Measurements from ENCODE around the gene KNDC1.

The KNDC1 gene

DNA sequence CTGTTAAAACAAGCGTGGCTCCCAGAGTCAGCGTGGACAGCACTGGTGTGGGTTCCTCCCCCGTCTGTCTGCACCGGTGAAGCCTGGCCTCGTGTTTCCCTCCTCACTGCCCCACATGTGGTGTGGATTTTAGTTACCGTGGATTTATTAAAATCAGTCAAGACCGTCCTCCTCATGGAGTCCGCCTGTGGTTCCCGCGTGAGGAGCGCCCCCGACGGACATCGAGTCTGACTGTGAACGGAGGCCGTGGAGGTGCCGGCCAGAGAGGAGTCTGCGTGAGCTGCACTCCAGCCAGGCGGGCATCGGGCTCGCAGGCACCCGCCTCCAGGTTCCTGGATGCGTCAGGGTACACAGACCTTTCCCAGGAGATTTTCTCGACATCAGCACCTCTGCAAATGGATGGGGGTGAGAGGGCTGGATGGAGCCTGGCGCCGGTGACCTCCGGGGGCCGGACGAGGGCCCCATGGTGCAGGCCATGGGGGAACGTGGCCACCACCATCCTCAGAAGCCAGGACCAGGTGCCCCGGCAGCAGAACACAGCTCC lies 43.7 kb downstream of the KNDC1 start:
- FAIRE-seq (no peak), DNase-seq (ENCODE audit: low spot score) (no peak)

DNA sequence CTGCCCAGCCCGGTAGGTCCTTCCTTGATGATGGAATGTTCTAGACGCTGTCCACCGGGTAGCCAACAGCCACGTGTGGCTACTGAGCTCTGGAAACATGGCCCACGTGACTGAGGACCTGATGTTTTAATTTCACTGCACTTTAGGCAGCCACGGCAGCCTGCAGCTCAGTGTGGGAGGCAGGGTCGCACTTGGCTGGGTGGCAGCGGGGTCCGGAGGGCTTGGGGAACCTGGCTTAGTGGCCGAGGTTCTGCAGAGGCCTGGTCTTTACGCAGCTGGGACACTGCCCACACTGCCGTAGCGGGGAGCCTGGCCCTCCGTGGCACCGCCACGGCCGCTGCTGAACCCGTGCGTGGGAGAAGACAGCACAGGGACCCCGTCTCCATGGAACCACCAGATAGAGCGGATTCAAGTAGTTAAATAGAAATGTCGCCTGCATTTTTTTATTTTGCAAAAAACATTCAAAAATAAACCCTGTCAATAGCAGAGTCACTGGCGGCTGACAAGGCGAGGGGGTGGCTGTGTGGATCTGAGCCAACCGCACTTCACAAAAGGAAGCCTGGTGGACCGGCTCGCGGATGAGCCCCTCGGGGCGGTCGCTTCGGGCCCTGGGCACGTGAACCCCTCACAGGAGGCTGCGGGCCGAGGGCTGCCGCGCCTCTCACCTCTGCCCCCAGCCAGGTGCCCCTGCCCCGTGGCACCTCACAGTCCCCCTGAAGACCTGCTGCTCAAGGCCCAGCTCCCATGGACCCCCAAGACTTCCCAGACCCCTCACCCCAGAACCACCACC lies 44.4 kb downstream of the KNDC1 start:
- DNase-seq (ENCODE audit: low spot score) (no peak), FAIRE-seq (no peak)

DNA sequence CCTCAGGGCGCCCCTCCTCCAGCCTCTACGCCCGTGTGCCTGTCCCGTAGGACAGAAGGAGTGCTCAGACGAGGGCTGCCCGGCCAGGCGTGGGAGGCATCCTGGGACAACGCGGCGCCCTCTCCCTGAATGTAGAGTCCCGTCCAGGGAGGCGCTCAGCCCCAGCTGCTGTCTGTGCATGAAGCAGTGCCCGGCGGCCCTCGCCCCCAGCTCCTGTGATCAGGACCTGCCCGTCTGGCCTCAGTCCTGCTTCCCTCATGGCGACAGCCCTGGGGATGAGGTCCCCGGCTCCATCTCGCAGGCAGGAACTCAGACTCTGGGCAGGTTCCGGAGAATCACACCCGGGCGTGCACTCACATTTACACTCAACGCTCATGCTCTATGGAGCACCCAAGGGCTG lies 45.1 kb downstream of the KNDC1 start:
- DNase-seq (ENCODE audit: low spot score), result no peak
- FAIRE-seq, result no peak

DNA sequence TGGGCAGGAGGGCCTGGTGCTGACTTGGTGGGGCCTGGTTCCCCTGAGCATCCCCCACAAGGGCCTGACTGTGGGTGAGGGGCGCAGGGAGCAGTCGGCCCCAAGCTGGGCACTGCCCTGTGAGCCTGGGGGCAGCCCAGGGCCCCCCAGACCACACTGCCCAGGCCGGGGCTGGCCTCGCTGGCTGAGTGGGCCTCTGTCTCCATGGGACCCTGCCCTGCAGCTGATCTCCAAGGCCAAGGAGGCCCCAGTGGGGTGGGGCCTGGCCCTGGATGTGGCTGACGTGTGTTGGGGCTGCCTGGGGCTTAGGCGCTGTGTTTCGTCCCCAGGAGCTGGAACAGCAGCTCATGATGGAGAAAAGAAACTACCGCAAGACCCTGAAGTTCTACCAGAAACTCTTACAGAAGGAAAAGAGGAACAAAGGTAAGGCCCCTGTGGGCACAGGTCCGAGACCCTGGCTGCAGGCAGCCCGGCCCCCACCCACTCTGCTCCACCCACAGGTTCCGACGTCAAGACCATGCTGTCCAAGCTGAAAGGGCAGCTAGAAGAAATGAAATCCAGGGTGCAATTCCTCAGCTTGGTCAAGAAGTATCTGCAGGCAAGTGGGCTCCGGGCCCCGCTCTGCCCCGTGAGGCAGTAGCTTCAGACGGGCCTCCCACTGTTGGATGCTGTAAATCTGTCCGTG lies 46.5 kb downstream of the KNDC1 start:
- FAIRE-seq, result no peak
- DNase-seq (ENCODE audit: low spot score), result no peak

DNA sequence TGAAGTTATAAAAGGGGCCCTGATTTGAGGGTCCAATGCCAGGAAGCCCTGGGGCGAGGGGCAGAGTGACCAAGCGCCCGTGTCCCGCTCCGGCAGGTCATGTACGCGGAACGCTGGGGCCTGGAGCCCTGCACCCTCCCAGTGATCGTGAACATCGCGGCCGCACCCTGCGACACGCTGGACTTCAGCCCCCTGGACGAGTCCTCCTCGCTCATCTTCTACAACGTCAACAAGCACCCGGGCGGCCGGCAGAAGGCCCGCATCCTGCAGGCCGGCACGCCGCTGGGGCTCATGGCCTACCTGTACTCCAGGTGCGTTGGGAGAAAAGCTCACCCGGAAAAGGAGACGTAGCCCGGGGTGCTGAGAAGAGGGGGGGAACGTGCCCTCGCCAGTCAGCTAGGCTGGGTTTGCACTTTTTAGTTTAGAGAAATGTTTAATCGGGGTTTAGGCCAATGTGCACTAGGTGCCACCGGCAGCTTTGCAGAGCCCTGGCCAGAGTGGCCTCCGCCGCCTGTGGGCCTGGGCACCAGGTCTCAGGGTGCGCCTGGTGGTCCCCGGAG lies 47.1 kb downstream of the KNDC1 start:
- DNase-seq (ENCODE audit: low spot score), result no peak
- FAIRE-seq, result no peak

DNA sequence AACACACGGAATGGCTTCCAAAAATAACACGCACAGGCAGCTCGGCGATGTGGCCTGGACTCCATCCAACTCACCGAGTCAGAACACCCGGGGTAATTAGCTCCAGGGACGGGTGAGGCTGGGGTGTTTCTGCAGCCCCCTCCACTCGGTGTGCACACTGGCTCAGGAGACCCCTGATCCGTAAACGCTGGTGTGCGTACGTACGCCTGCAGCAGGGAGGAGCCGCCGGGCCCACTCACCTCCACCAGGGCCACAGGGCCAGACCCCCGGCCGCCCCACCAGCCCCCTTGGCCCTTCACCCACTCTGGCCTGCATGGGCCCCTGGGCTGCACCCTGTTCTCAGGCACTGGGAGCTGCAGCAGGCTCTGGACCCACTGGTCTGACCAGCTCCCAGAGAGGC lies 47.6 kb downstream of the KNDC1 start:
- no peak for DNase-seq (ENCODE audit: low spot score)
- FAIRE-seq, result no peak

DNA sequence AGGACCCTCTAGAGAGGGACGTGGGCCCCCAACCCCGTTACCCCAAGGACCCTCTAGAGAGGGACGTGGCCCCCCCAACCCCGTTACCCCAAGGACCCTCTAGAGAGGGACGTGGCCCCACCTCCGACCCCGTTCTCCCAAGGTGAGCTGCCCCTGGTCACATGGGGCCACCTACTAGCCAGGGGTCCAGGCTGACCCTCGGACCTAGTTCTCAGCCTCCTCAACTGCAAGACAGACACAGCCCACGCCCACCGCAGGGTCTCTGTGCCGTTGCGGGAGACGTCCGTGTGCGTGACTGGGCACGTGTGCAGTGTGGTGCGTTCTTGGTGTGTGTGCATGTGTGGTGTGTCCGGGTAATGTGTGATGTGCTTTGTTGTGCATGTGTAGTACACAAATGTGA lies 48.4 kb downstream of the KNDC1 start:
- FAIRE-seq (no peak), DNase-seq (ENCODE audit: low spot score) (no peak)

DNA sequence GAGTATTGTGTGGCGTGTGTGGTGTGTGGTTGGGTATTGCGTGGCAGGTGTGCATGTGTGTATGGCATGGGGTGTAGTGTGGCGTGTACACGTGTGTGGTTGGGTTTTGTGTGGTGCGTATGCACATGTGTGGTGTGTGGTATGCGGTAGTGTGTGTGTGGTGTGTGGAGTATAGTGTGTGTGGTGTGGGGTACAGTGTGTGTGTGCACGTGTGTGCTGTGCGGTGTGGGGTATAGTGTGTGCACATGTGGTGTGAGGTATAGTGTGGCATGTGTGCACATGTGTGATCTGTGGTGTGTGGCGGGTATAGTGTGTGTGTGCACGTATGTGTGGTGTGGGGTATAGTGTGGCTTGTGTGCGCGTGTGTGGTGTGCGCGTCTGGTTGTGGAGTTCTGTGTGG lies 49.1 kb downstream of the KNDC1 start:
- no peak for DNase-seq (ENCODE audit: low spot score)

DNA sequence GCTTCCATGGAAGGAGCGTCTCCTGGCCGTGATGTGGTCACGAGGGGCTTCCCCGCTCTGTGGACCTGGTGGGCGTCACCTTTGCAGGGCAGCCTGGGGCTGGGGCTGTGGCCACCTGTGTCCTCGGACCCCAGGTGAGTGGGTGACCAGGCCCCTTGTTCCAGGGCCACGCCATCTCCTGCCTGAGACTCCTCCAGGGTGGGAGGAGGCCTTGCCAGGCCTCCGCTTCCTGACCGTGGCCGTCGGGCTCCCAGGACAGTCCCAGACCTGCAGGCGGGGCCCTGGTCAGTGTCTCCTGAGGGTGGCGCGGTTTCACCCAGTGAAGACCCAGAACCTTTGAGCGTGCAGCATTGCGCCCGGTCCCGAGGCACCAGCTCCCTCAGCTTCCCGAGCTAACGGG lies 49.6 kb downstream of the KNDC1 start:
- FAIRE-seq (no peak), DNase-seq (ENCODE audit: low spot score) (no peak)

More for the DNA sequence above, 49.1 kb downstream of the KNDC1 start:
- peak; percentile 91 for FAIRE-seq

DNA sequence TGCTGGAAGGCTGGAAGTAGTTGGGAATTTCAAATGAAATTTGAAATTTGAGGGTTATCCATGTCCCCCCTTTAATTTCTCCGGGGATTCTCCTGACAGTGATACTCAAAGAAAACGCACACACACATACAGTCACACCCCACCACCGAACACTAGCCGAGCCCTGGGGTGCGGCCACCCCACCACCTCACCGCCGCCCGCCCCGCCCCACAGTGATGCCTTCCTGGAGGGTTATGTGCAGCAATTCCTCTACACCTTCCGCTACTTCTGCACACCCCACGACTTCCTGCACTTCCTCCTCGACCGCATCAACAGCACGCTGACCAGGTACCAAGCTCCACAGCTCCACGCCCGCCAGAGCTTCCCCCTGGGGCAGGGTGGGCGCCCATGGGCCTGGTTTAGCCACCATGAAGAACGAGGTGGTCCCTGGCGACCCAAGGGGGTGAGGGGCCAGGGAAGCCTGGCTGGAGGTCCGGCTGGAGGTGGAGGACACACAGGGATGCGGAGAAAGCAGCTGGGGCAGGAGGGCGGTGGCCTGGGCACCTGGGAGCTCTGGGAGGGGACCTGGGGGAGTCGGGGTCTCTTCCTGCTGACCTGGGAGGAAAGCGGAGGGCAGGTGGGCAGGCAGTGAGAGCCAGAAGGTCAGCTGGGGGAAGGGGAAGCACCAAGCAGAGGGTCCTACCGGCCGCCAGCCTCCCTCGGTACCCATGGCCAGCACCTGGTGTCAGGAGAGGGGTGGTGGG lies 50.5 kb downstream of the KNDC1 start:
- FAIRE-seq (no peak), DNase-seq (ENCODE audit: low spot score) (no peak)

DNA sequence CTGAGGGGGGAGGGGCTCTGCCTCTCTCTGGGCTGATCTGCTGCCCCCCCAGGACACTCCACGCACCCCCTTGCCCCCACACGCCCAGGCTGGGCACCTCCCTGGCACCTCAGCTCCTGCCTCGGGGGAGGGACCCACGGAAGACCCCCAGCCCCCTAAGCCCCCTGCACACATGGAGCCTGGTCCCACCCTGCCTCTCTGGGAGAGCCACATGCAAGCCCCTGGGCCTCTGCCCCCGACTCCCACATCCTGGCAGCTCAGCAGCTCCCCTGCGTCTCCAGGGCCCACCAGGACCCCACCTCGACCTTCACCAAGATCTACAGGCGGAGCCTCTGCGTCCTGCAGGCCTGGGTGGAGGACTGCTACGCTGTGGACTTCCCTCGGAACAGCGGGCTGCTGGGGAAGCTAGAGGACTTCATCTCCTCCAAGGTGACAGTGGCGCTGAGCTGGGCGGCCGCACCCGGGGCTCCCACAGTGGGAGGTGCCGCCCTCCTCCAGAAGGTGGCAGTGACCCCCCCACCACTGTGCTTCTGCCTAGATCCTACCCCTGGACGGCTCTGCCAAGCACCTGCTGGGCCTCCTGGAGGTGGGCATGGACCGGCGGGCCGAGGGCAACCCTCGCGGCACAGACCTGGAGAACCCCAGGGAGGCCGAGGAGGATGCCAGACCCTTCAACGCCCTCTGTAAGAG lies 51.3 kb downstream of the KNDC1 start:
- FAIRE-seq (no peak), DNase-seq (ENCODE audit: low spot score) (no peak)

DNA sequence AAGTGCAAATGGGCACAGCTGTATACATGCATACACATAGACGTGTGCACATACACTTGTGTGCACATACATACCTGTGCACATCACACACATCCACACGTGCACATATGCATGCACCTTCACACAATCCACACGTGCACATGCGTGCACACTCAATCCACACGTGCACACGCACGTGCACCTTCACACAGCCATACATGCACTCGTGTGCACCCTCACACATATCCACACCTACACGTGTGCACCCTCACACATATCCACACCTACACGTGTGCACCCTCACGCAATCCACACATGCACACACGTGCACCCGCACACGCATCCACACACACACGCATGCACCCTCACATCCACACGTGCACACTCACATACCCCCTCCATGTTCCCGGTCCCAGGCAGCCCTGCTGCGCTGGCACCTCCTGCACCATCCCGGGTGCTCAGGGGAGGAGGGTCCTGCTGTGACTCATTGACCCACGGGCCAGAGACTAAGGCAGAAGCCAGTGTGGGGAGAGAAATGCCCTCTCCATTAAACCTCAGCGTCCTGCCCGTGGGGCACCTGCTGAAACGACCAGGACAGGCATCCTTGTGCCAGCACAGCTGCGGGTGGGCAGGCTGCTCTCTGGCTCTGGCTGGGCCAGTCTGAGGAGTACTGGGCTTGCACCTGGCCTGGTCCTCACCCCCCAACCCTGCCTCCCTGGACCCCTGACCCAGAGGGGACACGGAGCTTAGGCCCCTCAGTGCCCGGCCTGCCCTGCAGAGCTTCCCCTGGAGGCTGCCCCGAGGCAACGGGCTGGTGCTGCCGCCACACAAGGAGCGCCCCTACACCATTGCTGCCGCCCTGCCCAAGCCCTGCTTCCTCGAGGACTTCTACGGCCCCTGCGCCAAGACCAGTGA lies 52.2 kb downstream of the KNDC1 start:
- peak; percentile 74 for FAIRE-seq
- no peak for DNase-seq (ENCODE audit: low spot score)

DNA sequence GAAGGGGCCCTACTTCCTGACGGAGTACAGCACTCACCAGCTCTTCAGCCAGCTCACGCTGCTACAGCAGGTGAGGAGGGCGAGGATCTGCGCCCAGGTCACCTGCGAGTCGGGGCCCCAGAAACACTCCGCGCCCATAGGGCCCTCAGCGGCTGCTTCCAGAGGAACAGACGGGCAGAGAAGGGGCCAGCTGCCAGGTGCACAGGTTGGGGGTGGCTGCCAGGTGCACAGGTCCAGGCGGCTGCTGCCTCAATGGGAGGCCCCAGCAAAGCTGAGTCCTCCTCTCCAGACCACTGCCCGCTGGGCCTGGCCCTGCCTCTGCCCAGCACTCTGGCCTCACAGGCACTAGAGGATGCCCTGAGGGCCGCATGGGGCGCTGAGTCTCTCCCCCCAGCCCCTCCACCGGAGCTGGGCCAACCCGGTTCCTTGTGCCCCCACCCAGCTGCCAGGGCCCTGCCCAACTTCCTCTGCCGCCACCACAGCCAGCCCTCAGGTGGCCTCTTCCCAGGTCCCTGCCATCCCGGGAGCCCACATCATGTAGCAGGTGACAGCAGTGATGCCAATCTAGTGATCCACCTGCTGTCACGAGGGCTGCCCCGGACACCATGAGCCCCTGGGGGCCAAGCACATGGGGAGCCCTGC lies 53.0 kb downstream of the KNDC1 start:
- DNase-seq (ENCODE audit: low spot score) (no peak), FAIRE-seq (no peak)

DNA sequence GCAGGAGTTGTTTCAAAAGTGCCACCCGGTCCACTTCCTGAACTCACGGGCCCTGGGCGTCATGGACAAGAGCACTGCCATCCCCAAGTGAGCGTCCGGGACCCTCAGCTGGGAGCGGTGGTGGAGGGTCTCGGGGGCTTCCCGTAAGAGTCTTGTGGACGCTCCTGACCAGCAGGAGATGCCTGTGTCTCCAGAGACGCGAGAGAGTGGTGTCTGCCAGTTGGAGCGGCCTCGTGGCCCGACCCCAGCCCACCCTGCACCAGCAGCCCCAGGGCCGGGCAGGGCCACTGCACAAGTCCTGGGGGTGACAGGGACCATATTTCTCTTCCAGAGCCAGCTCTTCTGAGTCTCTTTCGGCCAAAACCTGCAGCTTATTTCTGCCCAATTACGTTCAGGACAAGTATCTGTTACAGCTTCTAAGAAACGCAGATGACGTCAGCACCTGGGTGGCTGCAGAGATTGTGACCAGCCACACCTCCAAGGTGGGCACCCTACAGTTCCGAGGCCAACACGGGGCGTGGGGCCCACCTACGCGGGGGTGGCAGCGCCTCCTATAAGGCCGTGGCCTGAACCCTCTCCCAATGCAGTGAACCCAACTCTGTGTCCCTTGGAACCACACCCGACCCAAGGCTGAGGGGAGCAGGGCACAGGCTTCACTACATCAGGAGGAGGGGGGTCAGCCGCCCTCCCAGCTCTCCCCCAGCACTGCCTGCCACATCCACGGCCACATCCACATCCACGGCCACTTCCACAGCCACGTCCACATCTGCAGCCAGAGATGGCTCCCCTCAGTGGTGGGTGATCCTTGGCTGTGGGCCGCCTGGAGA lies 53.8 kb downstream of the KNDC1 start:
- no peak for DNase-seq (ENCODE audit: low spot score)
- FAIRE-seq, result no peak

DNA sequence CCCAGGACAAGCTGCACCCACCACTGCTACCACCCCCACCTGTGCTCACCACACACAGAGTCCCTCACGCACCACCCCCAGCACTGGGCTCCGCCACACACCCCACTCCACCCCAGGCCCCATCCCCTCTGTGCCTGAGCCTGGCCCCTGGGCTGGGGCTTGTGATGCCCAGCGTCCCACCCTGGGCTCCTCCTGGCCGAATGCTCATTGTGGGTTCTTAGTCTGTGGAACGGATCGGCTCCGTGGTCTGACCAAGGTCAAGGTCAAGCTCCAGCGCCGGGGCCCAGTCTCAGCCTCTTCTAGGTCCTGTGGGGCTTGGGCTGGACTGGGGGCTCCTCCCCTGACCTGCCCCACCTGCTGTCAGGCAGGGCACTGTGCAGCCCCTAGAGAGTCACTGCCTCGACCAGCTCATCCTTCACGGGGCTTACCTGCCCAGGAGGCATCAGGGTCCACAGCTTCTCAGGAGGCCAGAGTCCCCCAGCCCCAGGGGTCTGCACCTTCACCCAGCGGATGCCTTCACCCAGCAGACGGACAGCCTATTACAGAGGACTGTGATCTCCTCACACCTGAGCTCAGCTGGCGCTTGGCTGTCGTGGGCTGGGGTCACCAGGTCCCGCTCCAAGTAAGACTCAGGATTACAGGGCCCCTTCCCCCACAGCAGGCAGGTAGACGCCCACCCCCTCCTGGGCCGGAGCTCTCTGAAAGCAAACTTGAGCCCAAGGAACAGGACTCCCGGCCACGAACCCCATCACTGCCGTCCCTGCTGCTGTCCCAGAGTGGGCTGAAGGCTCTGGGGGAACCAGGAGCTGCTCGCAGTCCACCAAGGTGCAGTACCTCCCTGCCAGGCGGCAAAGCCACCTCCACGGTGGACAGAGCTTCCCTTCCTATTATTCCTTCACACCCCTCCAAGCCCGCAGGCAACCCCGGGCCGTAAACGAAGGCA lies 54.7 kb downstream of the KNDC1 start:
- no peak for FAIRE-seq
- DNase-seq (ENCODE audit: low spot score), result no peak

DNA sequence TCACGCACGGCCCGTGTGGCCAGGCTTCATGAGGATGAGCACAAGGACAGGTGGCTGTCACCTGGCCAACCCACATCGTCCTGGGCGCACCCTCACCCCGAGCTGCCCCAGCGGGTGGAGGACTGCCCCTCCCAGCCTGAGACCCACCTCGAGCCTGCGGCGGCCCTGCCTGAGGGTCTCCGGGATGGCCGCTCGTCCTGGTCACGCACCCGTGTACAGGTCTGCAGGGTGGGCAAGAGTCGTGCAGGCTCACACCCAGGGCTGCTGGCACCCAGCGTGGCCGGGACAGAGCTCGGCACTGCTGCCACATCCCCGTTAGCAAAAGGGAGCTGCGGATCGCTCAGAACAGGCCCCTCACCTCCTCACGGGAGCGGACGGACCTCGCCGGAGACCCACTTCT lies 55.6 kb downstream of the KNDC1 start:
- DNase-seq (ENCODE audit: low spot score) (no peak), FAIRE-seq (no peak)

DNA sequence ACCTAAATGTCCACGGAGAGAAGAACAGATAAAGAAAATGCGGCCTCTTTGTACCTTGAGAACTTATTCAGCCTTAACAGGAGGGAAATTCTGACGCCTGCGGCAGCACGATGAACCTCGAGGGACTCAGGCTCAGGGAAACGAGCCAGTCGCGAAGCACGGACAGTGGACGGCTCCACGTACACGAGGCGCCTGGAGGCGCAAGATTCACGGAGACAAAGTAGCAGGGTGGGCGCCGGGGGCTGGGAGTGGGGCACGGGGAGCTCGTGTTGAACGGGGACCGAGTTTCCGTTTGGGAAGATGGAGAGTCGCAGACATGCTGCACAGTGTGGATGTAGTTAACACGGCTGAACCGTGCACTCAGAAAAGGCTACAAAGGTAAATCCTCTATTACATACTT lies 56.8 kb downstream of the KNDC1 start:
- FAIRE-seq (no peak), DNase-seq (ENCODE audit: low spot score) (no peak)

Data from urothelium cell line (cell line).